ENCODE results near the gene ZNF883. TPM values are rescaled to one million over a fixed set of nuclear protein-coding genes. Genes with fewer than 3 reads are reported as not detected.
"Not testable (repeated sequence)": the region's sequence is repeated elsewhere in the genome, so short reads cannot be mapped to it uniquely, and the experiment has no call there.

The ZNF883 gene
- 0.13 TPM in 1 of 2 replicates, not detected in the other for total RNA-seq (2014; rRNA removed; shearing (Covaris generic); ENCODE audit: low replicate concordance)

GRCh38 chr9:113011911-113012381 is at the start of gene ZNF883:
TSS of gene ZNF883 (minus strand) at chr9:113012192.
- H3K36me3 ChIP-seq = no peaks in the 10 kb centered on the region
- no peaks in the 10 kb centered on the region for H3K27me3 ChIP-seq
- H3K4me3 ChIP-seq = no peak within 1 kb of the TSS
- no peak for DNase-seq
- no peaks in the 10 kb centered on the region for H3K9me3 ChIP-seq

GRCh38 chr9:113061072-113061850 is 49.3 kb upstream of the ZNF883 start:
- not testable (repeated sequence) for H3K27me3 ChIP-seq, H3K36me3 ChIP-seq, H3K4me3 ChIP-seq, H3K9me3 ChIP-seq
- DNase-seq = peak; percentile 26

GRCh38 chr9:113059581-113060284 is 47.7 kb upstream of the ZNF883 start:
- not testable (repeated sequence) for DNase-seq, H3K4me3 ChIP-seq, H3K36me3 ChIP-seq, H3K27me3 ChIP-seq
- H3K9me3 ChIP-seq = peaks cover 18% of the 10 kb centered on the region

GRCh38 chr9:113057193-113057592 is 45.2 kb upstream of the ZNF883 start:
- no peak for DNase-seq
- Histone ChIP-seq H3K27me3 (0 out of 2 replicates have a peak, but pooled peaks cover 2% of the 10 kb centered on the region), H3K36me3 (no peaks in the 10 kb centered on the region), H3K4me3 (peak overlapping the region; percentile 97), H3K9me3 (peaks cover 32% of the 10 kb centered on the region)

- no peaks in the 10 kb centered on the region for H3K36me3 ChIP-seq
- H3K4me3 ChIP-seq = peak within 1 kb of the TSS; percentile 97
- DNase-seq = peak; percentile 92
- H3K27me3 ChIP-seq = 0 out of 2 replicates have a peak, but pooled peaks cover 1% of the 10 kb centered on the region
- peaks cover 34% of the 10 kb centered on the region for H3K9me3 ChIP-seq
Observed at GRCh38 chr9:113056191-113057106, 44.5 kb upstream of the ZNF883 start, which contains the start of gene ZFP37. TSS of gene ZFP37 (minus strand) at chr9:113056724. CDS start at chr9:113056688, 36 bp downstream.

GRCh38 chr9:113042884-113043657 is 31.1 kb upstream of the ZNF883 start:
- H3K36me3 ChIP-seq = peaks cover 37% of the 10 kb centered on the region
- no peaks in the 10 kb centered on the region for H3K27me3 ChIP-seq
- peaks cover 58% of the 10 kb centered on the region for H3K9me3 ChIP-seq
- no peak for DNase-seq
- H3K4me3 ChIP-seq = no peak overlapping the region

- Histone ChIP-seq H3K9me3 (peaks cover 4% of the 10 kb centered on the region; the same call in 1 of the 2 replicates), H3K36me3 (no peaks in the 10 kb centered on the region), H3K4me3 (no peak overlapping the region), H3K27me3 (no peaks in the 10 kb centered on the region)
- DNase-seq = no peak
Observed at GRCh38 chr9:113026200-113026599, 14.2 kb upstream of the ZNF883 start.

GRCh38 chr9:113018247-113018646 is 6.3 kb upstream of the ZNF883 start:
- H3K36me3 ChIP-seq = no peaks in the 10 kb centered on the region
- no peak for DNase-seq
- no peaks in the 10 kb centered on the region for H3K9me3 ChIP-seq
- H3K27me3 ChIP-seq = no peaks in the 10 kb centered on the region
- H3K4me3 ChIP-seq = no peak overlapping the region

GRCh38 chr9:113012492-113012891 is 500 bp upstream of the ZNF883 start:
- H3K9me3 ChIP-seq = no peaks in the 10 kb centered on the region
- no peak for DNase-seq
- no peaks in the 10 kb centered on the region for H3K36me3 ChIP-seq
- H3K27me3 ChIP-seq = no peaks in the 10 kb centered on the region
- no peak overlapping the region for H3K4me3 ChIP-seq

- 0 out of 2 replicates have a peak, but pooled peaks cover 3% of the 10 kb centered on the region for H3K9me3 ChIP-seq
- no peak overlapping the region for H3K4me3 ChIP-seq
- no peaks in the 10 kb centered on the region for H3K36me3 ChIP-seq
- H3K27me3 ChIP-seq = no peaks in the 10 kb centered on the region
- no peak for DNase-seq
Observed at GRCh38 chr9:113005777-113006176, 6.2 kb downstream of the ZNF883 start.

- peaks cover 35% of the 10 kb centered on the region for H3K9me3 ChIP-seq
- H3K36me3 ChIP-seq = no peaks in the 10 kb centered on the region
- DNase-seq = no peak
- H3K27me3 ChIP-seq = no peaks in the 10 kb centered on the region
- H3K4me3 ChIP-seq = no peak overlapping the region
Observed at GRCh38 chr9:112997236-112997941, 14.6 kb downstream of the ZNF883 start.

- Histone ChIP-seq H3K27me3 (no peaks in the 10 kb centered on the region), H3K4me3 (no peak overlapping the region), H3K36me3 (no peaks in the 10 kb centered on the region), H3K9me3 (no peaks in the 10 kb centered on the region)
- peak; percentile 8 for DNase-seq
Observed at GRCh38 chr9:112971415-112971814, 40.6 kb downstream of the ZNF883 start.

GRCh38 chr9:112970939-112971338 is 41.1 kb downstream of the ZNF883 start:
- Histone ChIP-seq H3K4me3 (no peak overlapping the region), H3K27me3 (no peaks in the 10 kb centered on the region), H3K9me3 (no peaks in the 10 kb centered on the region), H3K36me3 (no peaks in the 10 kb centered on the region)
- no peak for DNase-seq

- no peak for DNase-seq
- Histone ChIP-seq H3K9me3 (no peaks in the 10 kb centered on the region), H3K36me3 (no peaks in the 10 kb centered on the region), H3K27me3 (no peaks in the 10 kb centered on the region), H3K4me3 (no peak overlapping the region)
Observed at GRCh38 chr9:112969730-112970129, 42.3 kb downstream of the ZNF883 start.

- no peaks in the 10 kb centered on the region for H3K36me3 ChIP-seq
- H3K4me3 ChIP-seq = no peak overlapping the region
- peaks cover 4% of the 10 kb centered on the region for H3K27me3 ChIP-seq
- no peaks in the 10 kb centered on the region for H3K9me3 ChIP-seq
- DNase-seq = no peak
Observed at GRCh38 chr9:112955550-112955949, 56.4 kb downstream of the ZNF883 start.
